GM21515 (cell line): ENCODE results near the gene ING1.

Experiments used
- ATAC-seq: cut with Tn5 transposase; IDR thresholded peaks from one replicate; pipeline ENCODE4 v1.9.1; 2021; ENCODE audit not compliant: unreplicated experiment

ING1 gene

GRCh38 chr13:110769097-110769496, 55.6 kb downstream of the ING1 start:
- ATAC-seq: no peak

GRCh38 chr13:110770678-110771077, 57.2 kb downstream of the ING1 start:
- no peak for ATAC-seq

GRCh38 chr13:110771194-110771593, 57.7 kb downstream of the ING1 start:
- no peak for ATAC-seq

- ATAC-seq: no peak
These were observed 58.8 kb downstream of the ING1 start for GRCh38 chr13:110772091-110772984.
